K562 (cell line): ENCODE measurements around the gene VPS4B.

ENCODE experiments used
- CTCF ChIP-seq, 3 experiments: IDR thresholded peaks in 2 of 3; conservative IDR thresholded peaks in 1 of 3; 2 replicates each; pipeline ENCODE4 v1.5.1; 2011 to 2012; ENCODE audit warnings: low read length in 3 of 3, mild to moderate bottlenecking in 3 of 3, control low read depth in 2 of 3, improper control_type of control experiment in 1 of 3, inconsistent platforms in 1 of 3, low read depth in 1 of 3, mixed read lengths in 1 of 3, moderate library complexity in 1 of 3; ENCODE audit not compliant: insufficient read depth in 2 of 3
- MXI1 ChIP-seq: IDR thresholded peaks from 2 replicates; pipeline ENCODE4 v1.6.1; 2011; ENCODE audit warnings: low read depth, mild to moderate bottlenecking, improper control_type of control experiment, low read length
- PHF21A ChIP-seq: fragments of 450-650 bp; IDR thresholded peaks from 2 replicates; pipeline ENCODE4 v1.6.1; 2017; ENCODE audit warnings: low read depth, borderline replicate concordance
- SRF ChIP-seq, 2 experiments: fragments of 250-450, 450-650 bp in 1 of 2; sonication (Bioruptor Pico) in 1 of 2; sonication (generic) in 1 of 2; formaldehyde crosslinking; IDR thresholded peaks; 2 replicates each; pipeline versions ENCODE4 v1.5.0 to v1.5.1; 2020 to 2022; ENCODE audit warnings: mild to moderate bottlenecking in 1 of 2, missing genetic modification reagents in 1 of 2
- TF ChIP-seq, protein P1 (sequence below): sonication (generic); formaldehyde crosslinking; IDR thresholded peaks from 2 replicates; pipeline ENCODE4 v1.8.0; 2022; ENCODE audit warnings: missing genetic modification reagents, mild to moderate bottlenecking, moderate library complexity, borderline replicate concordance

DNA sequence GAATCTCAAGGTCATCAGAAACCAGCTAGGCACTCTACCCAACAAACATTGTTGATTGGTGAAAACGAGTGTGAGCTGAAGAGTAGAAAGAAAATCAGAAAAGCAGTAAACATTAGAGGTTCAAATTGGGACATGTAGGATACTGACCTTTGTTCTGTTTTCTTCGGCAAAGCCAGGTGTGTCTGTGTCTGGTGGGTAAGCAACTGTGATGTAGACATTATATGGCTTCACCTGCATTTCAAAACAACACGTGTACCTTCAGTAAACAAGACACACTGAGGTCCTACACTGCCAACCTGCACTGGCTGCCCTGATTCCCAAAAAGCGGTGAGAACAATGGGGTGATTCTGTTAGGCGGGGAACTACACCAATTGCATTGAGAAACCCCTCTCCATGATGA, 78.0 kb downstream of the VPS4B start:
- TF ChIP-seq PHF21A = no peak
- no peak for TF ChIP-seq CTCF (IDR thresholded peaks at IDR 0.05 in 2 of 3, conservative IDR thresholded peaks at IDR 0.05 in 1 of 3; ENCODE audit: insufficient read depth in 2 of 3, low read depth in 1 of 3, low read length in 3 of 3)
- TF ChIP-seq, protein P1, sequence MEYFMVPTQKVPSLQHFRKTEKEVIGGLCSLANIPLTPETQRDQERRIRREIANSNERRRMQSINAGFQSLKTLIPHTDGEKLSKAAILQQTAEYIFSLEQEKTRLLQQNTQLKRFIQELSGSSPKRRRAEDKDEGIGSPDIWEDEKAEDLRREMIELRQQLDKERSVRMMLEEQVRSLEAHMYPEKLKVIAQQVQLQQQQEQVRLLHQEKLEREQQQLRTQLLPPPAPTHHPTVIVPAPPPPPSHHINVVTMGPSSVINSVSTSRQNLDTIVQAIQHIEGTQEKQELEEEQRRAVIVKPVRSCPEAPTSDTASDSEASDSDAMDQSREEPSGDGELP (CRISPR knock-in tag) = no peak
- no peak for TF ChIP-seq MXI1
- TF ChIP-seq SRF (CRISPR knock-in tag; IDR thresholded peaks at IDR 0.05) = no peak
